ENCODE data around the gene NBPF9. TPM values are rescaled to one million over a fixed set of nuclear protein-coding genes. Genes with fewer than 3 reads are reported as not detected.
"Not testable (repeated sequence)": the region's sequence is repeated elsewhere in the genome, so short reads cannot be mapped to it uniquely, and the experiment has no call there.

NBPF9 gene
- total RNA-seq = 1 to 10 TPM; 3.9 to 6.7 (median 5.0) TPM
- polyA plus RNA-seq = 1 to 10 TPM; 3.8 to 7.5 TPM
- long read RNA-seq, donor 1, partial matches to known transcripts = 2 of 5 reads
- long read RNA-seq, donor 1, other reads (novel, unspliced or antisense) = 3 of 5 reads
- long read RNA-seq, donor 2, partial matches to known transcripts = 4 of 14 reads
- long read RNA-seq, donor 2, other reads (novel, unspliced or antisense) = 10 of 14 reads
- long read RNA-seq, donor 3, partial matches to known transcripts = 4 of 19 reads
- long read RNA-seq, donor 3, other reads (novel, unspliced or antisense) = 15 of 19 reads

- H3K27me3 ChIP-seq = not testable (repeated sequence)
Measured at GRCh38 chr1:149103109-149104081, at the start of gene NBPF9. Gene NBPF9 (minus strand): TSS chr1:149103551. CDS start chr1:149082139, 21,412 bp downstream.

DNA sequence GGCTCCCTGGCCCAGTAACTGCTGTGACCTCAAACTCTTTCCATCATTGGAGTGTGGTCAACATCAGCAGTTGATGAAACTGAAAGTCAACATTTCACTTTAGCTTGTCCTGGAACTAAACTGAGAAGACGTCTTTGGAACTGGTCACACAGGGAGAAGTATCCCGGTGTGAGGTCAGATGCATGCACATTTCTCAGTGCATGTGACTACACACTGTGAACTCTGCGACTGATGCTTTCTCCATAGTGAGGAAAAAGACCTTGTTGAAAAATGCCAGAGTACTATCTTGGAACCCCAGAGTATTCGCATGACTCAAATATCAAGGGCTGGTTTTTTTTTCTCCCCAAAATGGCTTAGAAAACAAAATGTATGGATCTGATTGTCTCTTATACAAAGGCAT is 46.6 kb upstream of the NBPF9 start:
- intact Hi-C loops (cut with DNase I); H3K36me3 ChIP-seq; DNase-seq; H3K27me3 ChIP-seq; H3K27ac ChIP-seq; H3K9me3 ChIP-seq; H3K4me1 ChIP-seq; H3K4me3 ChIP-seq; ATAC-seq: not testable (repeated sequence)
- WGBS, 2 donors = 90 to 93% methylated on average over 3 to 4 of the region's 4 CpGs

More at GRCh38 chr1:149103109-149104081, at the start of gene NBPF9:
- WGBS, 2 donors = 0% methylated on average over 22 to 35 of the region's 85 CpGs
- Histone ChIP-seq H3K27ac (peak within 1 kb of the TSS in 8 of 10 donors; percentile 46 to 83 (median 75)), H3K4me3 (peak within 1 kb of the TSS in 9 of 10 donors; percentile 35 to 62 (median 60))
- H3K4me1 ChIP-seq; H3K9me3 ChIP-seq; H3K36me3 ChIP-seq; intact Hi-C loops (cut with DNase I): not testable (repeated sequence)
- ATAC-seq (peak; percentile 98 to 100 (median 99)), DNase-seq (peak; percentile 44 to 68)

- DNase-seq; ATAC-seq; H3K36me3 ChIP-seq; H3K27ac ChIP-seq; intact Hi-C loops (cut with DNase I); H3K27me3 ChIP-seq; H3K9me3 ChIP-seq; H3K4me1 ChIP-seq; H3K4me3 ChIP-seq: not testable (repeated sequence)
- 79 to 86% methylated on average over 2 of the region's 2 CpGs for WGBS, 2 donors
Measured at GRCh38 chr1:149137585-149137984, 34.2 kb upstream of the NBPF9 start.

GRCh38 chr1:149130938-149131337 is 27.6 kb upstream of the NBPF9 start:
- H3K27me3 ChIP-seq; DNase-seq; intact Hi-C loops (cut with DNase I); ATAC-seq; H3K4me3 ChIP-seq; H3K27ac ChIP-seq; H3K4me1 ChIP-seq; H3K36me3 ChIP-seq; H3K9me3 ChIP-seq: not testable (repeated sequence)
- WGBS, 2 donors = 85 to 92% methylated on average over 6 of the region's 7 CpGs

DNA sequence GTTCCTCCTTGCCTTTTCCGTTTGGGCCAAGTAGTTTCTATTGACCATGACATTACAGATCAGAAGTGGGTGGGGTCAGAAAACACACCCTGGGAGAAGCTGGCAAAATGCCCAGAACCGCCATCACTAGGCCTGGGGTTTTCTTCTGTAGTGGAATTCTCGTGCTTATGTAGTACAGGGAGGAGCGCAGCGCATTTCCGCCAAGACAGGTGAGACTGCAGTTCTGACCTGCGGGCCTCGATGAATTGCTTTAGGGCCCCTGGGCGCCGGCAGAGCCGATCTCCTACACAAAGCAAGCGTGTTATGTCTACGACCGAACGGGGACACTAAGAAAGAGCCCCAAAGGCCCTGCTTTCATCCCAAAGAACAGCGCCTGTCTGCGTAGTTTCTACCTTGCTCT is 25.9 kb upstream of the NBPF9 start:
- H3K4me3 ChIP-seq = peak overlapping the region in 1 of 10 donors; percentile 32
- H3K27ac ChIP-seq; intact Hi-C loops (cut with DNase I); H3K27me3 ChIP-seq; H3K9me3 ChIP-seq; H3K4me1 ChIP-seq; ATAC-seq; DNase-seq; H3K36me3 ChIP-seq: not testable (repeated sequence)
- no CpG with 5 or more reads among the region's 17 CpGs for WGBS, 2 donors

DNA sequence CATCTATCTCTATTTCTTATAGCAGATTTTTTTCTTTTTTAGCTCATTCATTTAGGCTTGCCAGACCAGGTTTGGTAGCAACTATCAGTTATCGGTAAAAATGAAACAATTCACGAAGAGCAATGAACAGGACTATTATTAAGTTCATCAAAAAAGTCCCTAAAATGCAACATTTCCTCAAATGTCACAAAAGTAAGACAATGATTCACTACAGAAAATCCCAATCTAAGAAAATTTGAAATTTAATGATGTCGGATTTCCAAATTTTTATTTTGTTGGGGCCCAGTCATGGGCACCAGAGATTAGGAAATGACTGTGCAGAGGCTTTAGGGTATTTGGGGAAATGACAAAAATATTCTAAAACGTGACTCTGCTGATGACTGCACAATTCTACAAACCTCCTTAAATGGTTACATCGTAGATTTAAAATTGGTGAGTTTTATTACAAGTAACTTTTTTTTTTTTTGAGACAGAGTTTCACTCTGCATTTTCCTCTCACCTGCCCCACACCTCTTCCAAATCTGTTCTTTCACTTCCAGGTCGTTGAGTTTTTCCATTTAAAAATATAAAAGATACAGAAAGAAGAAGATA is 23.3 kb upstream of the NBPF9 start:
- H3K27me3 ChIP-seq; H3K27ac ChIP-seq; DNase-seq; intact Hi-C loops (cut with DNase I); H3K4me3 ChIP-seq; H3K9me3 ChIP-seq; H3K4me1 ChIP-seq; ATAC-seq; H3K36me3 ChIP-seq: not testable (repeated sequence)
- WGBS, 2 donors = 87 to 96% methylated on average over 4 to 6 of the region's 6 CpGs

DNA sequence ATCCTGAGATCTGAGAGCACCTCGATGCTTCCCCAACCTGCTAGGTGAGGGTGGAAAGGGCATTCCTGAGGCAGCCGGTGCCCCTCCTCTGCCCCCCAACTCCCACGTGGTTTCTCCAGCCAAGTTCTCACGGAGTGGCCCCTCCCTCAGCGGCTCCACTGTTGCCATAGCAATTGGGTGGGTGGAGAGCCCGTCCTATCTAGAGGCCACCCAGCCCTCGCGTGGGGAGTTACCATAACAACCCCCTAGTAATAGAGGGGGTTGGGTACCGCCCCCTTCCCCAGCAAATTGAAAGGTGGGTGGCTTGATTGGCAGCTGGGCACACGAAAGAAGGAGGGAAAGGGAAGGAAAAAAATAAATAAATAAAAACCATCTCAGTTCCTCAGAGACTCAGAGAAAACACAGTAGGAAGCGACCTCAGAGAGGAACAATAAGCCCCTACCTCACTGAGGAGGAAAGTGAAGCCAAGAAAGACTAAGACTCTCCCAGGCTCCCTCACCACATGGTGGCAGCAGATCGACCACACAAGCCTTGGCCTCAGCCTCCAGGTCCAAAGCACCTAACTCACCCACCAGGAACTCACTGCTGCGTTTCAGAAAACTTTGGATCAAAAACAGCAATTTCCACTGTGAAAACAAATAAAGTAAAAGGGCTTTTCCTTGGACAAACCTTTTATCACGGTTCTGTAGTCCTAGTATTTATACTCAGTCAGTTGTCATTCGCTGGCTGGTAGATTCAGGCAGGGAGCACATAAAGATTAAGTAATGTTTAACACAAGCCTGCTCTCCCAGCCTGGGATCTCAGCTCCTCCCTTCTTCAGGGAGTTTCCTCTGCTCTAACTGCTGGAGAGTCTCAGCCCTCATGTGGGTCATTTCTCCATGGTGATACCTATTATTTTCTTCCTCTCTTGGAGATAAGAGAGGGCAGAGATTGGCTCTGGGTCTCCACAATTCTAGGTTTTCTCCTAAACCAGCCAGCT is 20.9 kb upstream of the NBPF9 start:
- intact Hi-C loops (cut with DNase I); DNase-seq; H3K9me3 ChIP-seq; H3K4me1 ChIP-seq; H3K27ac ChIP-seq; H3K36me3 ChIP-seq; H3K27me3 ChIP-seq: not testable (repeated sequence)
- peak in 1 of 8 donors; percentile 74 for ATAC-seq
- H3K4me3 ChIP-seq = peak overlapping the region in 2 of 10 donors; percentile 12 to 13
- 10 to 13% methylated on average over 7 to 10 of the region's 15 CpGs for WGBS, 2 donors

GRCh38 chr1:149112828-149113227 is 9.5 kb upstream of the NBPF9 start:
- WGBS, 2 donors = 54 to 67% methylated on average over 1 of the region's 3 CpGs
- H3K4me1 ChIP-seq; H3K27ac ChIP-seq; H3K9me3 ChIP-seq; H3K27me3 ChIP-seq; DNase-seq; H3K4me3 ChIP-seq; H3K36me3 ChIP-seq; intact Hi-C loops (cut with DNase I): not testable (repeated sequence)
- peak in 2 of 8 donors; percentile 52 to 67 for ATAC-seq

DNA sequence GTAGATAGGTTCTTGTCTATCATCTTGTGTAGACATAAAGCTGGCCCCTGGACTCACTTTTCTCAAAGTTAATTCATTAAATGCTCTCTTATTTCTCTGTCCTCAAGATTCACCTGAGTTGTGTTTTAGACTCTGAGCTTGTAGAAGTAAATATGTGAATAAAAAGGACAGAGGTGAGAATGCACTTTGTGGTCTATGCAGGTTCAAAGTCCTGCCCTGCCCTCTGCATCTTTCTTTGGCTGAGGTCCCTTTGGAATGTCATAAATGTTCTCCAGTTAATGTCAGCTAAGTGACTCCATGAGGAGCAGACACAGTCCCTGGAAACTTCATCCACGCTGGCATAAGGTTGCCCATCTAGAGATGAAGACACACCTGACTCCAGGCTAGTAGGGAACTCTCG is 7.0 kb upstream of the NBPF9 start:
- WGBS, 2 donors = 94% methylated on average over 1 of the region's 2 CpGs; no CpG with 5 or more reads in 1 of the 2 donors
- H3K36me3 ChIP-seq; intact Hi-C loops (cut with DNase I); H3K27me3 ChIP-seq; H3K27ac ChIP-seq; H3K4me1 ChIP-seq; H3K4me3 ChIP-seq; H3K9me3 ChIP-seq; ATAC-seq; DNase-seq: not testable (repeated sequence)

DNA sequence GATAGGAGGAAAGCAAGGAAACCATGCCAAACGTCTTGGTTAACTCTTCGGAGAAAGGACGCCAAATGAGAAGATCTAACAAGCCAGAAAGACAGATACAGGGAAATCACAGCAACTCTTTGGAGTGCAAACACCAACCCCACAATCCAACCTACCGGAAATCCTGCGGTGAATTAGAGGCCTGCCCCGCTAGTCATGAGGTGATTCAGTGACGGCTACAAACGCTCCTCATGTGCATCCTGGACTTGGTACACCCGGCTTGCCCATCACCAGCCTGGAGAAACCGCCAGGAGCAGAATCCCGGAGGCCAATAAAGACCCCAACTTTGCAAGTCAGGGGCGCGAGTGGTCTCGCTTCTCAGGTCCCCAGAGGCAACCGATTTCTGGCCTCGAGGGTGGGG is 777 bp downstream of the NBPF9 start:
- peak overlapping the region in 8 of 10 donors; percentile 26 to 61 (median 48) for H3K4me3 ChIP-seq
- peak; percentile 53 to 76 (median 66) for ATAC-seq
- H3K36me3 ChIP-seq; H3K4me1 ChIP-seq; H3K9me3 ChIP-seq; intact Hi-C loops (cut with DNase I); H3K27me3 ChIP-seq; H3K27ac ChIP-seq: not testable (repeated sequence)
- peak in 1 of 2 donors; percentile 11 for DNase-seq
- WGBS, 2 donors = 0 to 2% methylated on average over 7 to 8 of the region's 16 CpGs
